ENCODE results near the gene NAV3. TPM values are rescaled to one million over a fixed set of nuclear protein-coding genes. Genes with fewer than 3 reads are reported as not detected.

NAV3 gene
- total RNA-seq, 1 experiment from 2014 or later: 56.0 TPM

- no peak for DNase-seq (ENCODE audit: low read depth)
- in situ Hi-C loops (cut with HindIII; ENCODE audit: low pct_unique_long_range_greater_than_20kb, low sequenced_read_pairs): no loop called here
These were observed 7.2 kb downstream of the NAV3 start for GRCh38 chr12:77837876-77838291.

GRCh38 chr12:77841521-77841920 lies 10.8 kb downstream of the NAV3 start:
- in situ Hi-C loops (cut with HindIII; ENCODE audit: low pct_unique_long_range_greater_than_20kb, low sequenced_read_pairs): no loop called here
- no peak for DNase-seq (ENCODE audit: low read depth)

- in situ Hi-C loops (cut with HindIII; ENCODE audit: low pct_unique_long_range_greater_than_20kb, low sequenced_read_pairs): no loop called here
- DNase-seq (ENCODE audit: low read depth): no peak
These were observed 11.7 kb downstream of the NAV3 start for GRCh38 chr12:77842430-77842829.

GRCh38 chr12:77845831-77846230 lies 15.1 kb downstream of the NAV3 start:
- in situ Hi-C loops (cut with HindIII; ENCODE audit: low pct_unique_long_range_greater_than_20kb, low sequenced_read_pairs): no loop called here
- DNase-seq (ENCODE audit: low read depth): no peak

- in situ Hi-C loops (cut with HindIII; ENCODE audit: low pct_unique_long_range_greater_than_20kb, low sequenced_read_pairs): no loop called here
- DNase-seq (ENCODE audit: low read depth): no peak
These were observed 16.4 kb downstream of the NAV3 start for GRCh38 chr12:77847060-77847541.

- in situ Hi-C loops (cut with HindIII; ENCODE audit: low pct_unique_long_range_greater_than_20kb, low sequenced_read_pairs): no loop called here
- peak; percentile 89 for DNase-seq (ENCODE audit: low read depth)
These were observed 17.2 kb downstream of the NAV3 start for GRCh38 chr12:77847680-77848431.

- DNase-seq (ENCODE audit: low read depth): no peak
- in situ Hi-C loops (cut with HindIII; ENCODE audit: low pct_unique_long_range_greater_than_20kb, low sequenced_read_pairs): no loop called here
These were observed 19.4 kb downstream of the NAV3 start for GRCh38 chr12:77850129-77850528.

GRCh38 chr12:77850698-77851097 lies 20.0 kb downstream of the NAV3 start:
- in situ Hi-C loops (cut with HindIII; ENCODE audit: low pct_unique_long_range_greater_than_20kb, low sequenced_read_pairs): no loop called here
- DNase-seq (ENCODE audit: low read depth): no peak

- no peak for DNase-seq (ENCODE audit: low read depth)
- in situ Hi-C loops (cut with HindIII; ENCODE audit: low pct_unique_long_range_greater_than_20kb, low sequenced_read_pairs): no loop called here
These were observed 24.9 kb downstream of the NAV3 start for GRCh38 chr12:77855548-77855947.

GRCh38 chr12:77861317-77861716 lies 30.6 kb downstream of the NAV3 start:
- in situ Hi-C loops (cut with HindIII; ENCODE audit: low pct_unique_long_range_greater_than_20kb, low sequenced_read_pairs): no loop called here
- no peak for DNase-seq (ENCODE audit: low read depth)

- in situ Hi-C loops (cut with HindIII; ENCODE audit: low pct_unique_long_range_greater_than_20kb, low sequenced_read_pairs): no loop called here
- no peak for DNase-seq (ENCODE audit: low read depth)
These were observed 34.5 kb downstream of the NAV3 start for GRCh38 chr12:77865178-77865577.

- DNase-seq (ENCODE audit: low read depth): no peak
- in situ Hi-C loops (cut with HindIII; ENCODE audit: low pct_unique_long_range_greater_than_20kb, low sequenced_read_pairs): no loop called here
These were observed 48.2 kb downstream of the NAV3 start for GRCh38 chr12:77878901-77879300.

- in situ Hi-C loops (cut with HindIII; ENCODE audit: low pct_unique_long_range_greater_than_20kb, low sequenced_read_pairs): no loop called here
- DNase-seq (ENCODE audit: low read depth): no peak
These were observed 52.0 kb downstream of the NAV3 start for GRCh38 chr12:77882709-77883108.

- in situ Hi-C loops (cut with HindIII; ENCODE audit: low pct_unique_long_range_greater_than_20kb, low sequenced_read_pairs): no loop called here
- DNase-seq (ENCODE audit: low read depth): peak; percentile 68
These were observed 57.9 kb downstream of the NAV3 start for GRCh38 chr12:77888611-77889010.

GRCh38 chr12:77891518-77892147 lies 60.9 kb downstream of the NAV3 start:
- DNase-seq (ENCODE audit: low read depth): no peak
- in situ Hi-C loops (cut with HindIII; ENCODE audit: low pct_unique_long_range_greater_than_20kb, low sequenced_read_pairs): no loop called here

- peak; percentile 70 for DNase-seq (ENCODE audit: low read depth)
- in situ Hi-C loops (cut with HindIII; ENCODE audit: low pct_unique_long_range_greater_than_20kb, low sequenced_read_pairs): no loop called here
These were observed 63.2 kb downstream of the NAV3 start for GRCh38 chr12:77893918-77894317.

- in situ Hi-C loops (cut with HindIII; ENCODE audit: low pct_unique_long_range_greater_than_20kb, low sequenced_read_pairs): no loop called here
- no peak for DNase-seq (ENCODE audit: low read depth)
These were observed 63.9 kb downstream of the NAV3 start for GRCh38 chr12:77894556-77894955.

GRCh38 chr12:77895699-77896098 lies 65.0 kb downstream of the NAV3 start:
- DNase-seq (ENCODE audit: low read depth): no peak
- in situ Hi-C loops (cut with HindIII; ENCODE audit: low pct_unique_long_range_greater_than_20kb, low sequenced_read_pairs): no loop called here

- in situ Hi-C loops (cut with HindIII; ENCODE audit: low pct_unique_long_range_greater_than_20kb, low sequenced_read_pairs): no loop called here
- no peak for DNase-seq (ENCODE audit: low read depth)
These were observed 77.2 kb downstream of the NAV3 start for GRCh38 chr12:77907936-77908335.

- no peak for DNase-seq (ENCODE audit: low read depth)
- in situ Hi-C loops (cut with HindIII; ENCODE audit: low pct_unique_long_range_greater_than_20kb, low sequenced_read_pairs): no loop called here
These were observed 83.4 kb downstream of the NAV3 start for GRCh38 chr12:77914081-77914488.
